HG02840 (cell line): ENCODE data around the gene LAMC1.

ENCODE experiments used
- ATAC-seq: cut with Tn5 transposase; IDR thresholded peaks from one replicate; pipeline ENCODE4 v1.9.1; 2021; ENCODE audit warnings: mild to moderate bottlenecking, moderate library complexity, moderate number of reproducible peaks; ENCODE audit not compliant: unreplicated experiment, low FRiP score

LAMC1 gene

GRCh38 chr1:183175631-183176030 lies 152.4 kb downstream of the LAMC1 start:
- ATAC-seq = no peak

DNA sequence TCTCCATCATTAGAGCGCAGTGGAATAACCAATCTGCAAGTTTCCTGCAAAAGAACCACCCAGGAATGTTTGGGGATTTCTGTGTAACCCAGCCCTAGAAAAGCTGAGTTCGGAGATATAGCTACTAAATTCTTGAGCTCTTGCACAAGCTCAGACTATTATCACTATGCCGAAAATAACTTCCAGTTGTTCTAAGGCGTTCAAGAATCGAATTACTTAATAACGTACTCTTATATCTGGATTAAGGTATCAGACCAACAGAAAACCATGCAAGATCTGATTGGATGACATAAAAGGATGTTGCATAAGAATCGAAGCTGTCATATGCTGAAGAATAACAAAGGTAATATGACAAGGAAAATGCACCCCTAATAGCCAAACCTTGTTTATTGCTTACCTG lies 155.3 kb downstream of the LAMC1 start:
- no peak for ATAC-seq

DNA sequence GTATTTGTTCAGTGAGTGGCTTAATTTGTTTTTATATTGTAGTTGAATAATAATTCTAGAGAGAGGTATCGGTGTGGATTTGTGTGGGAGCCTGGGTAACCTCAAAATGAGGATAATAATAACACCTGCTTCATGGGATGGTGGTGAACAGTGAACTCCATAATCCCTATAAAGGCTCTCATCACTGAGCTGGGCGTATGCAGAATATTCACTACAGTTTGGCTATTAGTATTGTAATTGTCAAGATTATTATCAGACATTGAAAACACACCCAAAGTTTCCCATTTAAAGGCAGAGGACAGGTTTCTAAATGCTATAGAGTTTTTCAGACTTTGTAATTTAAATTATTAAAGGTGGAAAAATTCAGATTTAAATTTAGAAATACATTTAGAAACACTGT lies 155.8 kb downstream of the LAMC1 start:
- ATAC-seq = no peak

GRCh38 chr1:183180218-183180617 lies 157.0 kb downstream of the LAMC1 start:
- ATAC-seq = no peak

GRCh38 chr1:183180634-183181056 lies 157.4 kb downstream of the LAMC1 start:
- ATAC-seq = no peak

DNA sequence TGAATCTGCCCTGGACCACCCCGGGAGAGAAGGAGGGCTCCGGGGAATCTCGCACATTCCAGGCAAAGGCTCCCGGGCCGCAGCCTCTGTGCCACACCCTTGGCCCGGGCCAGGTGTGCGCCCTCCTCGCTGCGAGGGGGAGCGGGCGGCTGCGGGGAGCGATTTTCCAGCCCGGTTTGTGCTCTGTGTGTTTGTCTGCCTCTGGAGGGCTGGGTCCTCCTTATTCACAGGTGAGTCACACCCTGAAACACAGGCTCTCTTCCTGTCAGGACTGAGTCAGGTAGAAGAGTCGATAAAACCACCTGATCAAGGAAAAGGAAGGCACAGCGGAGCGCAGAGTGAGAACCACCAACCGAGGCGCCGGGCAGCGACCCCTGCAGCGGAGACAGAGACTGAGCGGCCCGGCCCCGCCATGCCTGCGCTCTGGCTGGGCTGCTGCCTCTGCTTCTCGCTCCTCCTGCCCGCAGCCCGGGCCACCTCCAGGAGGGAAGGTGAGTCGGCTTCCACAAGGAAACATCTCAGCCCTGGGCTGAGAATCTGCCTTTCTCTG lies 162.8 kb downstream of the LAMC1 start, which contains the start of gene LAMC2:
Gene LAMC2 (plus strand): TSS at position 324 of the 550 bp plus-strand sequence. CDS start 89 bp downstream, at position 413.
- no peak for ATAC-seq

- no peak for ATAC-seq
These were observed 163.6 kb downstream of the LAMC1 start for GRCh38 chr1:183186841-183187240.

- ATAC-seq = no peak
These were observed 165.0 kb downstream of the LAMC1 start for GRCh38 chr1:183188240-183188639.

- ATAC-seq = no peak
These were observed 168.6 kb downstream of the LAMC1 start for GRCh38 chr1:183191833-183192232.

- no peak for ATAC-seq
These were observed 170.8 kb downstream of the LAMC1 start for GRCh38 chr1:183193963-183194525.

DNA sequence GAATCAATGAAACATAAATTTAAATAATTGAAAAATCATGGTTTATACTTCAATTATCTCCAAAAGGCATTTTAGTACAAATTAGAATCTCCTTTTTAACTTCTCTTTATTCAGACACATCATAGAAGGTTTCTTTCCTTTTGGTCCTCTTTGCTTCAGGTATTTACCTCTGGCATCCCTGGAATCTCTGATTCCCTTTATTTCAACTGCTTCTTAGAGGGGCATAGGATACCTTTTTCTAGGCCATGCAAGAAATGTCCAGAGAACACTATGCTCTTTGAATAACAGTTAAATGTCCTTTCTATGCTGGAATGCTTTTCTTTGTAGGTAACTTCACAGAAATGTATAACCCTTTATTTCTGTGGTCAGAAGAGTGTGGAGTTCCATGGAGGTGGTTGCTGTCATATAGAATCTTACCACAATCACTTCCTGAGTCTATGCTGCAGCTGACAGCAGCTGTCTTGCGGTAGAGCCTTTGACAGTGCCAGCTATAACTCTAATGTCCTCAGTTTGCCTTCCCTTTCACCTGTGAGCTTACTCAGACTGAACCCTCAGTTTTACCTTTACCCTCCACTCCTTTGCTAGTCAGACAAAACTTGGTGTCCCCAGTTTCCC lies 171.4 kb downstream of the LAMC1 start:
- ATAC-seq = peak; percentile 90

GRCh38 chr1:183195142-183195574 lies 171.9 kb downstream of the LAMC1 start:
- ATAC-seq = no peak
